ENCODE results near the gene PRPF40A. TPM values are rescaled to one million over a fixed set of nuclear protein-coding genes. Genes with fewer than 3 reads are reported as not detected.
A peak's percentile ranks its signal among the peaks of the same experiment; 100 is the strongest.

Gene PRPF40A
- total and polyA plus RNA-seq, 9 of the 15 experiments (the other 6 are each of a cell fraction or from before 2014, with no cell fraction given): 168 to 304 (median 264) TPM

DNA sequence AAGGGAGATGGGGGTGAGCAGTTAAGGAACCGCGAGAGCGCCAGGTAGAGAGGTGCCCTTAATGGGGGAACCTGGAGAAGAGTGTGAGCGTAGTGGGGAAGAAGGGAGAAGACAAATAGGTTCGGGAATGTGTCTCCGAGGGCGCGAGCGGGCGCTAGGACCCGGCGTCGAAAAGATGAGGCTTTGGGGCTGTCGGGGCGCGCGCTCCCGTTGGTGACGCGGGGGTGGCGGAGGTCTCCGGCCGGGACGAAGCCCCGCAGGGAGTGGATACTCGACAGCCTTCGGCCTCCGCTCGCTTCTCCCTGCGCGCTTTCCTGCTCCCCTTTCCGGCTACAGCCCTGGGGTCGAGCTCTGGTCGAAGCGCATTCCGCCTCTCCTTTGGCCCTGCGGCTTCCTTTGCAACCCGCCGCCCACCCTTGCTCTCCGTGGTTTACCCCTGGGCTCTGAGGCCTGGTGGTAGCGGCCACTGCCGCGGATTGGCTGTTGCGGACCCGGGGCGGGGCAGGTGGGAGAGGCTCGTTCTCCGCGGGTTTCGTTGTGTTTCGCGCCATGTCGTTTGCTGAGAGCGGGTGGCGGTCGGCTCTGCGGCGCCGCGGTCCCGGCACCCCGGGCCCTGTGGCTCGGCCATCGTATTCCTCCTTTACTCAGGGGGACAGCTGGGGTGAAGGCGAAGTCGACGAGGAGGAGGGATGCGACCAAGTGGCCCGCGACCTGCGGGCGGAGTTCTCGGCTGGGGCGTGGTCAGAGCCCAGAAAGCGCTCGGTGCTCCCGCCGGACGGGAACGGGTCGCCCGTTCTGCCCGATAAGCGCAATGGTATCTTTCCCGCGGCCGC lies 1.0 kb upstream of the PRPF40A start, which contains the start of gene ARL6IP6:
Gene ARL6IP6 (plus strand): TSS at position 545 of the 833 bp plus-strand sequence. CDS start 5 bp downstream, at position 550.
- intact Hi-C loops (cut with micrococcal nuclease): loop anchor here (2.0 to 5.0 kb wide), 3 partner anchors 23 to 1431 kb away; partner anchors contain the start of genes NMI and STAM2
- peak; percentile 61 for FAIRE-seq
- TF ChIP-seq ARID3A (IDR thresholded peaks at IDR 0.05; ENCODE audit: borderline replicate concordance, low read depth, low read length) (no peak), ZBTB9 (CRISPR knock-in tag; IDR thresholded peaks at IDR 0.05) (peak; percentile 70; the same call in 1 of the 2 replicates), ETV6 (IDR thresholded peaks at IDR 0.05; ENCODE audit: borderline replicate concordance in 1 of 2, low read depth in 2 of 2, low read length in 1 of 2) (no peak), ETV6 (CRISPR knock-in tag; IDR thresholded peaks at IDR 0.05; ENCODE audit: borderline replicate concordance) (0 out of 2 replicates have a peak, but pooled peaks have one; percentile 42), RBM39 (optimal IDR thresholded peaks at IDR 0.05; ENCODE audit: low read depth, low read length) (no peak), NR4A1 (CRISPR knock-in tag; IDR thresholded peaks at IDR 0.05) (no peak), NR4A1 (tag; IDR thresholded peaks at IDR 0.05) (no peak; the same call in 1 of the 2 replicates), SRSF1 (IDR thresholded peaks at IDR 0.05; ENCODE audit: low read depth, low read length) (no peak), CREB3 (tag; conservative IDR thresholded peaks at IDR 0.05; ENCODE audit: low read depth) (no peak), HDGF (IDR thresholded peaks at IDR 0.05) (no peak), NCOA1 (IDR thresholded peaks at IDR 0.05; ENCODE audit: low read depth) (peak; percentile 76), NFIC (IDR thresholded peaks at IDR 0.05) (peak; percentile 69), KLF6 (CRISPR knock-in tag; IDR thresholded peaks at IDR 0.05; ENCODE audit: borderline replicate concordance) (peak; percentile 6; the same call in 1 of the 2 replicates), MCM5 (IDR thresholded peaks at IDR 0.05; ENCODE audit: low read depth) (no peak), ZNF696 (CRISPR knock-in tag; conservative IDR thresholded peaks at IDR 0.05) (no peak)
- TF ChIP-seq, protein P1, sequence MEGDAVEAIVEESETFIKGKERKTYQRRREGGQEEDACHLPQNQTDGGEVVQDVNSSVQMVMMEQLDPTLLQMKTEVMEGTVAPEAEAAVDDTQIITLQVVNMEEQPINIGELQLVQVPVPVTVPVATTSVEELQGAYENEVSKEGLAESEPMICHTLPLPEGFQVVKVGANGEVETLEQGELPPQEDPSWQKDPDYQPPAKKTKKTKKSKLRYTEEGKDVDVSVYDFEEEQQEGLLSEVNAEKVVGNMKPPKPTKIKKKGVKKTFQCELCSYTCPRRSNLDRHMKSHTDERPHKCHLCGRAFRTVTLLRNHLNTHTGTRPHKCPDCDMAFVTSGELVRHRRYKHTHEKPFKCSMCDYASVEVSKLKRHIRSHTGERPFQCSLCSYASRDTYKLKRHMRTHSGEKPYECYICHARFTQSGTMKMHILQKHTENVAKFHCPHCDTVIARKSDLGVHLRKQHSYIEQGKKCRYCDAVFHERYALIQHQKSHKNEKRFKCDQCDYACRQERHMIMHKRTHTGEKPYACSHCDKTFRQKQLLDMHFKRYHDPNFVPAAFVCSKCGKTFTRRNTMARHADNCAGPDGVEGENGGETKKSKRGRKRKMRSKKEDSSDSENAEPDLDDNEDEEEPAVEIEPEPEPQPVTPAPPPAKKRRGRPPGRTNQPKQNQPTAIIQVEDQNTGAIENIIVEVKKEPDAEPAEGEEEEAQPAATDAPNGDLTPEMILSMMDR (IDR thresholded peaks at IDR 0.05 in 2 of 3, conservative IDR thresholded peaks at IDR 0.05 in 1 of 3; ENCODE audit: insufficient read depth in 2 of 3, low read depth in 1 of 3, low read length in 3 of 3): no peak

More for the DNA sequence above, 1.0 kb upstream of the PRPF40A start, which contains the start of gene ARL6IP6:
- H3K9me3 ChIP-seq (replicated peaks; ENCODE audit: control insufficient read depth, insufficient read depth, low read depth, low read length): no peaks in the 10 kb centered on the region
- H3K4me3 ChIP-seq: peak within 1 kb of the TSS; percentile 79
- H3K27ac ChIP-seq (ENCODE audit: extremely low read depth, low read depth, low read length): peak within 1 kb of the TSS; percentile 98
- H3K9ac ChIP-seq (ENCODE audit: insufficient read depth in 1 of 2, low read depth in 2 of 2, low read length in 2 of 2): peak within 1 kb of the TSS; percentile 96
- under 1% methylated on average over 75 of the region's 87 CpGs for WGBS (ENCODE audit: insufficient coverage, low coverage, missing lambda C conversion rate)
- H3K27me3 ChIP-seq (ENCODE audit: control insufficient read depth in 2 of 2, insufficient read depth in 2 of 2, low read length in 2 of 2): no peaks in the 10 kb centered on the region
- no TSS peak for BruUV-seq (replicated peaks)
- peak within 1 kb of the TSS; percentile 99 for H2AFZ ChIP-seq (ENCODE audit: low read depth, low read length)
- in situ Hi-C loops (cut with MboI): no loop called here
- peaks cover 3 to 16% of the 10 kb centered on the region in 2 experiments; a peak in 2 of 5 replicates for H3K4me1 ChIP-seq (replicated peaks in 1 of 2; ENCODE audit: control insufficient read depth in 2 of 2, insufficient read depth in 2 of 2, low read length in 2 of 2)
- ATAC-seq (peak; percentile 84), DNase-seq (ENCODE audit: extremely low read depth in 1 of 4, low spot score in 3 of 4) (peak; percentile 86 to 97 (median 88))
- no peaks in the 10 kb centered on the region for H4K20me1 ChIP-seq (replicated peaks; ENCODE audit: control insufficient read depth, insufficient read depth, low read length)
- no peaks in the 10 kb centered on the region for H3K9me1 ChIP-seq (ENCODE audit: control insufficient read depth, insufficient read depth, low read length)
- POLR2A ChIA-PET: interaction anchor here (0.6 to 1.5 kb wide), 9 partner anchors 8 to 219 kb away, joined by 3 to 5 read pairs (median 4); no protein-coding TSS in a partner anchor
- H3K36me3 ChIP-seq (ENCODE audit: control insufficient read depth, insufficient read depth, low read length): peaks cover 56% of the 10 kb centered on the region
- CTCF ChIA-PET (ENCODE audit: low intra/inter-chr PET ratio): no interaction called here
- peaks cover 89% of the 10 kb centered on the region for H3K79me2 ChIP-seq (ENCODE audit: control insufficient read depth, insufficient read depth, low read length)
- peak within 1 kb of the TSS; percentile 95 for H3K4me2 ChIP-seq (ENCODE audit: insufficient read depth, low read length)
